SJSA1 (cell line): ENCODE measurements around the gene MBD3. TPM values are rescaled to one million over a fixed set of nuclear protein-coding genes. Genes with fewer than 3 reads are reported as not detected.

Source experiments
- DNase-seq, 2 experiments: peaks; one replicate each; pipeline ENCODE4 v3.0.0-alpha.2; 2015 to 2020; ENCODE audit warnings: low spot score in 2 of 2, low read depth in 1 of 2
- H3K27ac ChIP-seq: fragments of 250-450 bp; sonication (Bioruptor Pico); 2 replicates; pipeline ENCODE4 v1.5.1; 2020; ENCODE audit warnings: mild to moderate bottlenecking, moderate library complexity
- H3K27me3 ChIP-seq: fragments of 250-450 bp; sonication (Bioruptor Pico); replicated peaks from 2 replicates; pipeline ENCODE4 v1.5.1; 2020; ENCODE audit warnings: mild to moderate bottlenecking, moderate library complexity
- H3K36me3 ChIP-seq: fragments of 250-450 bp; sonication (Bioruptor Pico); 2 replicates; pipeline ENCODE4 v1.5.1; 2020; ENCODE audit warnings: mild to moderate bottlenecking
- H3K4me1 ChIP-seq: fragments of 250-450 bp; sonication (Bioruptor Pico); replicated peaks from 2 replicates; pipeline ENCODE4 v1.6.1; 2021; ENCODE audit warnings: mild to moderate bottlenecking
- H3K4me3 ChIP-seq: fragments of 250-450 bp; sonication (Bioruptor Pico); 2 replicates; pipeline ENCODE4 v1.5.1; 2020; ENCODE audit warnings: mild to moderate bottlenecking
- H3K9me3 ChIP-seq: fragments of 250-450 bp; sonication (Bioruptor Pico); replicated peaks from 2 replicates; pipeline ENCODE4 v1.5.1; 2020; ENCODE audit warnings: mild to moderate bottlenecking
- total RNA-seq: library from RNA; depleted of rRNA; stranded (reverse); fragments of >200 nt; shearing (Covaris generic); gene quantifications from 2 replicates; pipeline ENCODE4 v1.2.3, GENCODE V29; 2014

MBD3 gene
- total RNA-seq, 1 experiment from 2014 or later: 130 TPM

GRCh38 chr19:1598777-1599459, 6.3 kb upstream of the MBD3 start:
- no peak for DNase-seq
- no peak overlapping the region for H3K27ac ChIP-seq
- no peaks in the 10 kb centered on the region for H3K27me3 ChIP-seq
- peaks cover 4% of the 10 kb centered on the region for H3K4me1 ChIP-seq
- no peak overlapping the region for H3K4me3 ChIP-seq
- peaks cover 70% of the 10 kb centered on the region for H3K36me3 ChIP-seq
- H3K9me3 ChIP-seq: no peaks in the 10 kb centered on the region

- DNase-seq: no peak
- Histone ChIP-seq H3K36me3 (peaks cover 56% of the 10 kb centered on the region), H3K9me3 (no peaks in the 10 kb centered on the region; the same call in 1 of the 2 replicates), H3K27me3 (no peaks in the 10 kb centered on the region), H3K27ac (no peak overlapping the region), H3K4me3 (peak overlapping the region; percentile 89; the same call in 1 of the 2 replicates), H3K4me1 (peaks cover 15% of the 10 kb centered on the region)
These were observed 772 bp upstream of the MBD3 start for GRCh38 chr19:1593501-1593772.

- Histone ChIP-seq H3K9me3 (no peaks in the 10 kb centered on the region; the same call in 1 of the 2 replicates), H3K27ac (peak overlapping the region; percentile 86), H3K4me3 (peak overlapping the region; percentile 89), H3K4me1 (peaks cover 15% of the 10 kb centered on the region), H3K27me3 (no peaks in the 10 kb centered on the region), H3K36me3 (peaks cover 45% of the 10 kb centered on the region)
- DNase-seq: peak; percentile 82 to 85
These were observed 476 bp downstream of the MBD3 start for GRCh38 chr19:1592024-1592754.

- Histone ChIP-seq H3K27ac (peak overlapping the region; percentile 86), H3K36me3 (peaks cover 38% of the 10 kb centered on the region), H3K27me3 (no peaks in the 10 kb centered on the region), H3K9me3 (no peaks in the 10 kb centered on the region; the same call in 1 of the 2 replicates), H3K4me1 (peaks cover 15% of the 10 kb centered on the region), H3K4me3 (peak overlapping the region; percentile 89)
- peak in 1 of 2 experiments; percentile 37 for DNase-seq
These were observed 1.1 kb downstream of the MBD3 start for GRCh38 chr19:1591421-1592023.

- Histone ChIP-seq H3K36me3 (peaks cover 40% of the 10 kb centered on the region), H3K4me3 (peak overlapping the region; percentile 89), H3K4me1 (peaks cover 15% of the 10 kb centered on the region), H3K9me3 (no peaks in the 10 kb centered on the region; the same call in 1 of the 2 replicates), H3K27me3 (no peaks in the 10 kb centered on the region), H3K27ac (no peak overlapping the region)
- peak in 1 of 2 experiments; percentile 25 for DNase-seq
These were observed 1.8 kb downstream of the MBD3 start for GRCh38 chr19:1590641-1591397.

GRCh38 chr19:1587872-1588271, 4.8 kb downstream of the MBD3 start:
- Histone ChIP-seq H3K36me3 (peaks cover 51% of the 10 kb centered on the region), H3K27me3 (no peaks in the 10 kb centered on the region)
- no peak for DNase-seq

GRCh38 chr19:1585243-1585580, 7.5 kb downstream of the MBD3 start:
- Histone ChIP-seq H3K36me3 (peaks cover 61% of the 10 kb centered on the region), H3K27me3 (no peaks in the 10 kb centered on the region), H3K4me3 (no peak overlapping the region), H3K9me3 (no peaks in the 10 kb centered on the region), H3K27ac (no peak overlapping the region), H3K4me1 (no peaks in the 10 kb centered on the region)
- DNase-seq: no peak

More at GRCh38 chr19:1587872-1588271, 4.8 kb downstream of the MBD3 start:
- Histone ChIP-seq H3K27ac (no peak overlapping the region), H3K4me3 (no peak overlapping the region), H3K4me1 (peaks cover 10% of the 10 kb centered on the region), H3K9me3 (no peaks in the 10 kb centered on the region; the same call in 1 of the 2 replicates)

GRCh38 chr19:1584500-1585242, 8.0 kb downstream of the MBD3 start:
- Histone ChIP-seq H3K9me3 (no peaks in the 10 kb centered on the region), H3K27me3 (no peaks in the 10 kb centered on the region), H3K27ac (no peak overlapping the region), H3K4me1 (no peaks in the 10 kb centered on the region), H3K36me3 (peaks cover 61% of the 10 kb centered on the region), H3K4me3 (no peak overlapping the region)
- no peak for DNase-seq

GRCh38 chr19:1582201-1582600, 10.5 kb downstream of the MBD3 start:
- no peak for DNase-seq
- no peak overlapping the region for H3K27ac ChIP-seq

GRCh38 chr19:1580957-1581356, 11.7 kb downstream of the MBD3 start:
- H3K4me1 ChIP-seq: no peaks in the 10 kb centered on the region
- H3K4me3 ChIP-seq: no peak overlapping the region
- no peaks in the 10 kb centered on the region for H3K27me3 ChIP-seq
- no peak overlapping the region for H3K27ac ChIP-seq
- H3K36me3 ChIP-seq: peaks cover 90% of the 10 kb centered on the region
- no peak for DNase-seq
- no peaks in the 10 kb centered on the region for H3K9me3 ChIP-seq

More at GRCh38 chr19:1582201-1582600, 10.5 kb downstream of the MBD3 start:
- Histone ChIP-seq H3K27me3 (no peaks in the 10 kb centered on the region), H3K4me3 (no peak overlapping the region), H3K4me1 (no peaks in the 10 kb centered on the region), H3K9me3 (no peaks in the 10 kb centered on the region), H3K36me3 (peaks cover 81% of the 10 kb centered on the region)

- H3K4me1 ChIP-seq: no peaks in the 10 kb centered on the region
- peaks cover 84% of the 10 kb centered on the region for H3K36me3 ChIP-seq
- no peak for DNase-seq
- no peak overlapping the region for H3K4me3 ChIP-seq
- H3K9me3 ChIP-seq: no peaks in the 10 kb centered on the region
- H3K27me3 ChIP-seq: no peaks in the 10 kb centered on the region
- no peak overlapping the region for H3K27ac ChIP-seq
These were observed 12.3 kb downstream of the MBD3 start for GRCh38 chr19:1580382-1580781.

- no peaks in the 10 kb centered on the region for H3K27me3 ChIP-seq
- DNase-seq: peak in 1 of 2 experiments; percentile 44
- H3K9me3 ChIP-seq: no peaks in the 10 kb centered on the region
- H3K27ac ChIP-seq: no peak overlapping the region
- H3K4me1 ChIP-seq: no peaks in the 10 kb centered on the region
- no peak overlapping the region for H3K4me3 ChIP-seq
- H3K36me3 ChIP-seq: peaks cover 75% of the 10 kb centered on the region
These were observed 13.4 kb downstream of the MBD3 start for GRCh38 chr19:1579222-1579621.
